Measurements from ENCODE around the gene H2BW2.
"Not testable (repeated sequence)": the region's sequence is repeated elsewhere in the genome, so short reads cannot be mapped to it uniquely, and the experiment has no call there.

The H2BW2 gene

DNA sequence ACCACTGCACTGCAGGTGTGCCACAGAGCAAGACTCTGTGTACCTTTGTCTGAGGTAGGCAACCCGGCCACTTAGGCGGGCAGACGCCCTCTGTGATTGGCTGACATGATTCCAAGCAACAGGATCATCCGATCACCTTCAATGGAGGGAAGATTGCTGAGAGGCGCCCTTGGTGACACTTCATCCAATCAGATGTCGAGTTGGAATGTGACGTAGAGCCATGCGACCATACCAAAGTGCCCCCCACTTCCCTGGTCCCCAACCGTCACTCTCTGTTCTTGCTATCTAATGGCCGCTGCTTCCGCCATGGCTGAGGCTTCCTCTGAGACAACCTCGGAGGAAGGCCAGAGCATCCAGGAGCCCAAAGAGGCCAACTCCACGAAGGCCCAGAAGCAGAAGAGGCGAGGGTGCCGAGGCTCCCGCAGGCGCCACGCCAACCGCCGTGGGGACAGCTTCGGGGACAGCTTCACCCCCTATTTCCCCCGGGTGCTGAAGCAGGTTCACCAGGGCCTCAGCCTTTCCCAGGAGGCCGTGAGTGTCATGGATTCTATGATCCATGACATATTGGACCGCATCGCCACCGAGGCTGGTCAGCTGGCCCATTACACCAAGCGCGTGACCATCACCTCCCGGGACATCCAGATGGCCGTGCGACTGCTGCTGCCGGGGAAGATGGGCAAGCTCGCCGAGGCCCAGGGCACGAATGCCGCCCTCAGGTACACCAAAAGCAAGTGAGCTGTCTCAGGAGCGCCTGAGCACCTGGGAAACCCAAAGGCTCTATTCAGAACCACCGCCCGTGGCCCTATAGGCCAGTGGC is at the start of gene H2BW2:
Gene H2BW2, plus strand, starts transcription at position 268 of the 817 bp plus-strand sequence. Its CDS starts 39 bp downstream, at position 307.
- DNase-seq (ENCODE audit: low spot score) = no peak
- in situ Hi-C loops (cut with MboI; ENCODE audit: low sequenced_read_pairs, unreplicated experiment) = no loop called here
- TF ChIP-seq, protein P1, sequence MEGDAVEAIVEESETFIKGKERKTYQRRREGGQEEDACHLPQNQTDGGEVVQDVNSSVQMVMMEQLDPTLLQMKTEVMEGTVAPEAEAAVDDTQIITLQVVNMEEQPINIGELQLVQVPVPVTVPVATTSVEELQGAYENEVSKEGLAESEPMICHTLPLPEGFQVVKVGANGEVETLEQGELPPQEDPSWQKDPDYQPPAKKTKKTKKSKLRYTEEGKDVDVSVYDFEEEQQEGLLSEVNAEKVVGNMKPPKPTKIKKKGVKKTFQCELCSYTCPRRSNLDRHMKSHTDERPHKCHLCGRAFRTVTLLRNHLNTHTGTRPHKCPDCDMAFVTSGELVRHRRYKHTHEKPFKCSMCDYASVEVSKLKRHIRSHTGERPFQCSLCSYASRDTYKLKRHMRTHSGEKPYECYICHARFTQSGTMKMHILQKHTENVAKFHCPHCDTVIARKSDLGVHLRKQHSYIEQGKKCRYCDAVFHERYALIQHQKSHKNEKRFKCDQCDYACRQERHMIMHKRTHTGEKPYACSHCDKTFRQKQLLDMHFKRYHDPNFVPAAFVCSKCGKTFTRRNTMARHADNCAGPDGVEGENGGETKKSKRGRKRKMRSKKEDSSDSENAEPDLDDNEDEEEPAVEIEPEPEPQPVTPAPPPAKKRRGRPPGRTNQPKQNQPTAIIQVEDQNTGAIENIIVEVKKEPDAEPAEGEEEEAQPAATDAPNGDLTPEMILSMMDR (IDR thresholded peaks at IDR 0.05; ENCODE audit: borderline replicate concordance, control extremely low read depth, extremely low read depth, insufficient read depth, missing control alignments) = no peak

DNA sequence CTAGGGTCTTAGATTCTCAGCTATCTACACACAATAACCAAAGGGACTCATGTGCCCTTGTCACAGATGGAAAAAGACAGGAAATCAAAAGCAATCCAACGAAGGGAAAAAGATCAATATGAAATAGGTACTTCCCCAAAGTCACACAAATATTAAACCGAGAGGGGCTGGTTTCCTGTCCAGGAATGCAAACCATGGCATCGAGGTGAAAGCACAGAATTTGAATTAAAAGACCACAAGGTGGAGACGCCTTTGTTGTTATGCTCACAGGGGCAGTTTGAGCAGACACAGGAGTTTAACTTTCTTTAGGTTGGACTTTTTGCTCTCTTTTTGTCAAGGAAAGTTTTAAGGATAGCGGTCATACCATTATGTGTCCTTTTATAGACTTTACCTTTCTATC is 40.5 kb upstream of the H2BW2 start:
- DNase-seq (ENCODE audit: low spot score) = no peak
- in situ Hi-C loops (cut with MboI; ENCODE audit: low sequenced_read_pairs, unreplicated experiment) = no loop called here
- TF ChIP-seq, protein P1 (IDR thresholded peaks at IDR 0.05; ENCODE audit: borderline replicate concordance, control extremely low read depth, extremely low read depth, insufficient read depth, missing control alignments) = no peak

DNA sequence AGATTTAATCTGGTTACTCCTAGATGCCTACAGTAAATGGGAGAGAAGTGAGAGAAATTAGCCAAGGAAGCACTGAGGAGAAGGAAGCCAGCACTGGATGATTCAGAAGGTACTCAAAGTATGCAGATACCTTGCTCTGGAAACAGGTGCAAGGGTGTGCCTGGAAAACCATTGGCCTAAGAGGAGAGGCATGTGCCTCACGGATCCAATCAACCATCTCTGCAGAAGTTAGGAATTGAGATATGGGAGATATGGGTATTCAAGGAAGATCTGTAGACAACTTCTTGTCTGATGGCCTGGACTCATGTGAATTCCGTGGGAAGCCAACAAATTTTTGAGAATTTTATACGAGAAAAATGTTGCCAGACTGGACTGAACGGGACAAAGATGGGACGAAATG is 30.9 kb upstream of the H2BW2 start:
- in situ Hi-C loops (cut with MboI; ENCODE audit: low sequenced_read_pairs, unreplicated experiment) = loop anchor here (25.0 kb wide), 2 partner anchors 103 to 147 kb away; partner anchors contain the start of gene ZCCHC18
- DNase-seq (ENCODE audit: low spot score) = no peak
- TF ChIP-seq, protein P1 (IDR thresholded peaks at IDR 0.05; ENCODE audit: borderline replicate concordance, control extremely low read depth, extremely low read depth, insufficient read depth, missing control alignments) = no peak

DNA sequence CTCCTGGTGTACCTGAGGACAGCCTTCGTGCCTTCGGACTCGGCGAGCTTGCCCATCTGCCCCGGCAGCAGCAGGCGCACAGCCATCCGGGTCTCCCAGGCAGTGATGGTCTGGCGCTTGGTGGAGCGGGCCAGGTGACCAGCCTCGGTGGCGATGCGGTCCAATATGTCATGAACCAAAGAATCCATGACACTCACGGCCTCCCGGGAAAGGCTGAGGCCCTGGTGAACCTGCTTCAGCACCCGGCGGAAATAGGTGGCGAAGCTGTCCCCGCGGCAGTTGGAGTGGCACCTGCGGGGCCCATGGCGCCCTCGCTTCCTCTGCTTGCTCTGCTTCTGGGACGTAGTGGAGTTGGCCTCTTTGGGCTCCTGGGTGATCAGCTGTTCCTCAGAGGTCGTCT is 26.6 kb upstream of the H2BW2 start:
- in situ Hi-C loops (cut with MboI; ENCODE audit: low sequenced_read_pairs, unreplicated experiment) = loop anchor here (25.0 kb wide), 2 partner anchors 99 to 151 kb away; partner anchors contain the start of gene ZCCHC18
- TF ChIP-seq, protein P1 (IDR thresholded peaks at IDR 0.05; ENCODE audit: borderline replicate concordance, control extremely low read depth, extremely low read depth, insufficient read depth, missing control alignments) = no peak
- DNase-seq (ENCODE audit: low spot score) = no peak

DNA sequence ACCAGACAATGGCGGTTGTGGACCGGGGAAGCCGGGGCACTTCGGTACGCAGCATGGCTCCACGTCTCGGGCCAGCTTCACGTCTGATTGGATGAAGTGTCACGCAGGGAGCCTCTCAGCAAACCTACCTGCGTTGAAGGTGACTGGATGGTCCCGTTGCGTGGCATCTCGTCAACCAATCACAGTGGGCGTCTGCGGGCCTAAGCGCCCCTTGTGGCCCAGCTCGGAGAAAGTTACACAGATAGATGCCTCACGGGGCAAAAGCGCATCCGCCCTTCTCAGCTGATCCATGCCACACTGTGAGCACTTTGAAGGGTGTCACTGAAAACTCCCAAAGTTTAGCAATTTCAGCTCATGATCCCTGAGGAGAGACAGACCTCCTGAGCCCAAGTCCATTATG is 26.1 kb upstream of the H2BW2 start, which contains the start of gene H2BW1:
Gene H2BW1, minus strand, starts transcription at position 103 of the 400 bp plus-strand sequence. CDS start 132 bp downstream, outside the sequence.
- in situ Hi-C loops (cut with MboI; ENCODE audit: low sequenced_read_pairs, unreplicated experiment) = loop anchor here (25.0 kb wide), 2 partner anchors 99 to 151 kb away; partner anchors contain the start of gene ZCCHC18
- TF ChIP-seq, protein P1 (IDR thresholded peaks at IDR 0.05; ENCODE audit: borderline replicate concordance, control extremely low read depth, extremely low read depth, insufficient read depth, missing control alignments) = no peak
- DNase-seq (ENCODE audit: low spot score) = no peak

DNA sequence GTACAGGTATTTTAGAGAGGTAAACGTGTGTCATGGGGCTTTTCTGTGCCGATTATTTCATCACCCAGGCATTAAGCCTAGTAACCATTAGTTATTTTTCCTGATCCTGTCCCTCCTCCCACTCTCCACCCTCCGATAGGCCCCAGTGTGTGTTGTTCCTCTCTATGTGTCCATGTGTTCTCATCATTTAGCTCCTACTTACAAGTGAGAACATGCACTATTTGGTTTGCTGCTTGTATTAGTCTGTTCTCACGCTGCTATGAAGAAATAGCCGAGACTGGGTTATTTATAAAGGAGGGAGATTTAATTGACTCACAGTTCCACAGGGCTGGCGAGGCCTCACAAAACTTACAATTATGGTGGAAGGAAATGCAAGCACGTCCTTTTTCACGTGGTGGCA is 24.2 kb upstream of the H2BW2 start:
- in situ Hi-C loops (cut with MboI; ENCODE audit: low sequenced_read_pairs, unreplicated experiment) = loop anchor here (25.0 kb wide), 2 partner anchors 97 to 153 kb away; partner anchors contain the start of gene ZCCHC18
- not testable (repeated sequence) for DNase-seq (ENCODE audit: low spot score)

DNA sequence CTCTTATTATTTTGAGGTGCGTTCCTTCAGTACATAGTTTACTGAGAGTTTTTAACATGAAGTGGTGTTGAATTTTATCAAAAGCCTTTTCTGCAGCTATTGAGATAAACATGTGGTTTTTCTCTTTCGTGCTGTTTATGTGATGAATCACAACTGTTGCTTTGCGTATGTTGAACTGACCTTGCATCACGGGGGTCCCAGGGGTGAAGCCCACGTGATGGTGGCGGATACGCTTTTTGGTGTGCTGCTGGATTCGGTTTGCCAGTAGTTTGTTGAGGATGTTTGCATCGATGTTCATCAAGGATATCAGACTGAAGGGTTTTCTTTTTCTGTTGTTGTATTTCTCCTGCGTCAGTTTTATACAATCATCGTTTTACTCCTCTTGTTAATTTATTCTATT is 21.6 kb upstream of the H2BW2 start:
- in situ Hi-C loops (cut with MboI; ENCODE audit: low sequenced_read_pairs, unreplicated experiment) = loop anchor here (25.0 kb wide), 2 partner anchors 94 to 156 kb away; partner anchors contain the start of gene ZCCHC18
- TF ChIP-seq, protein P1 (IDR thresholded peaks at IDR 0.05; ENCODE audit: borderline replicate concordance, control extremely low read depth, extremely low read depth, insufficient read depth, missing control alignments) = no peak
- no peak for DNase-seq (ENCODE audit: low spot score)

All from GM13976 (cell line).